Inferior parietal cortex (tissue), 1 donor: Measurements from ENCODE around the gene MAOB.

Source experiments
- DNase-seq: peaks from one replicate; pipeline ENCODE4 v3.0.0-alpha.2; 2016; ENCODE audit errors: extremely low spot score

Gene MAOB

DNA sequence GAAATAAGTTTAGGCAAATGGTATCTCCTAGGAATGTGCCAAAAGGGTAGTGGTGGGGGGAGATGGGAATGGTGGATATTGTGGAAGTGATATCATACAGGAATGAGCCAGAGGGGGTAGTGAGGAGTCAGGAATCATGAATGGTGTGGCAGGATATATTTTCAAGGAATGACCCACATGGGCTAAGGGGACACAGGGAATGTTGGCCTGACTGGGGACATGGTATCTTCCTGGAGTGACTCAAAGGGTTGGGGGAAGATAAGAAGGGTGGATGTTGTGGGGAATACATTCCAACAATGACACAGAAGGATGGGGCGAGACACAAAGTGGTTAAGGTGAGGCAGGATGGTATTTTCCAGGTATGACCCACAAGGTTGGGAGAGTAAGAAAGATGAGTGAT lies 165.6 kb downstream of the MAOB start:
- DNase-seq, result no peak
